ENCODE data around the gene PRSS36.
"Not testable (repeated sequence)": the region's sequence is repeated elsewhere in the genome, so short reads cannot be mapped to it uniquely, and the experiment has no call there.

PRSS36 gene

GRCh38 chr16:31147574-31147973 is 2.3 kb downstream of the PRSS36 start:
- no peak for TF ChIP-seq CTCF (IDR thresholded peaks at IDR 0.05; ENCODE audit: insufficient read depth, low read depth, low read length, missing control alignments)
- no peak overlapping the region for H3K4me3 ChIP-seq (ENCODE audit: low read depth, low read length)
- no peak for DNase-seq (ENCODE audit: low read depth)

GRCh38 chr16:31145398-31145990 is 4.4 kb downstream of the PRSS36 start:
- no peak for DNase-seq (ENCODE audit: low read depth)
- no peak for TF ChIP-seq CTCF (IDR thresholded peaks at IDR 0.05; ENCODE audit: insufficient read depth, low read depth, low read length, missing control alignments)
- H3K4me3 ChIP-seq (ENCODE audit: low read depth, low read length): no peak overlapping the region

GRCh38 chr16:31144418-31144817 is 5.4 kb downstream of the PRSS36 start:
- not testable (repeated sequence) for H3K4me3 ChIP-seq (ENCODE audit: low read depth, low read length); DNase-seq (ENCODE audit: low read depth)

GRCh38 chr16:31143694-31144148 is 6.1 kb downstream of the PRSS36 start:
- TF ChIP-seq CTCF (IDR thresholded peaks at IDR 0.05; ENCODE audit: insufficient read depth, low read depth, low read length, missing control alignments): no peak
- DNase-seq (ENCODE audit: low read depth): no peak
- no peak overlapping the region for H3K4me3 ChIP-seq (ENCODE audit: low read depth, low read length)

- DNase-seq (ENCODE audit: low read depth): no peak
- TF ChIP-seq CTCF (IDR thresholded peaks at IDR 0.05; ENCODE audit: insufficient read depth, low read depth, low read length, missing control alignments): no peak
- peak overlapping the region; percentile 50; the same call in 1 of the 2 replicates for H3K4me3 ChIP-seq (ENCODE audit: low read depth, low read length)
Measured at GRCh38 chr16:31143011-31143693, 6.7 kb downstream of the PRSS36 start.

- H3K4me3 ChIP-seq (ENCODE audit: low read depth, low read length): peak overlapping the region; percentile 50
- DNase-seq (ENCODE audit: low read depth): peak; percentile 99
- peak; percentile 93 for TF ChIP-seq CTCF (IDR thresholded peaks at IDR 0.05; ENCODE audit: insufficient read depth, low read depth, low read length, missing control alignments)
Measured at GRCh38 chr16:31142109-31143010, 7.5 kb downstream of the PRSS36 start.

- DNase-seq (ENCODE audit: low read depth): no peak
- TF ChIP-seq CTCF (IDR thresholded peaks at IDR 0.05; ENCODE audit: insufficient read depth, low read depth, low read length, missing control alignments): no peak
- H3K4me3 ChIP-seq (ENCODE audit: low read depth, low read length): peak overlapping the region; percentile 44
Measured at GRCh38 chr16:31141489-31142108, 8.3 kb downstream of the PRSS36 start.

- not testable (repeated sequence) for DNase-seq (ENCODE audit: low read depth); H3K4me3 ChIP-seq (ENCODE audit: low read depth, low read length)
Measured at GRCh38 chr16:31141071-31141469, 8.8 kb downstream of the PRSS36 start.

Data from GM12865 (cell line).